Upper lobe of left lung (tissue), 6 donors: ENCODE data around the gene PI4K2B. TPM values are rescaled to one million over a fixed set of nuclear protein-coding genes. Genes with fewer than 3 reads are reported as not detected.
A peak's percentile ranks its signal among the peaks of the same experiment; 100 is the strongest.

Source experiments
- ATAC-seq, 2 donors: fragments of 200-7000 bp; cut with Tn5 transposase; one replicate each; pipeline ENCODE4 v1.9.1; 2022; ENCODE audit warnings: mild to moderate bottlenecking in 2 of 2, moderate library complexity in 2 of 2; ENCODE audit not compliant: low FRiP score in 2 of 2
- DNase-seq, 2 donors: peaks; one replicate each; pipeline ENCODE4 v3.0.0-alpha.2; 2019 to 2020
- H3K27ac ChIP-seq, 4 donors: fragments of 200-600 bp; sonication (generic); one replicate each; pipeline ENCODE4 v1.5.1; 2016 to 2019
- H3K27me3 ChIP-seq, 4 donors: fragments of 200-600 bp; sonication (generic); one replicate each; pipeline ENCODE4 v1.5.1; 2017 to 2019
- H3K36me3 ChIP-seq, 4 donors: fragments of 200-600 bp; sonication (generic); one replicate each; pipeline ENCODE4 v1.5.1; 2016 to 2019
- H3K4me1 ChIP-seq, 4 donors: fragments of 200-600 bp; sonication (generic); one replicate each; pipeline ENCODE4 v1.5.1; 2018 to 2019
- H3K4me3 ChIP-seq, 4 donors: fragments of 200-600 bp; sonication (generic); one replicate each; pipeline ENCODE4 v1.5.1; 2017 to 2019; ENCODE audit warnings: mild to moderate bottlenecking in 2 of 4, moderate library complexity in 1 of 4
- H3K9me3 ChIP-seq, 4 donors: fragments of 200-600 bp; sonication (generic); one replicate each; pipeline ENCODE4 v1.5.1; 2018 to 2019
- CTCF ChIP-seq, 6 experiments: fragments of 450-650 bp in 4 of 6; fragments of 200-600 bp in 2 of 6; sonication (generic) in 2 of 6; IDR thresholded peaks; one replicate each; pipeline ENCODE4 v1.5.1; 2016 to 2019; ENCODE audit warnings: antibody characterized with exemption in 6 of 6
- EP300 ChIP-seq, 4 donors: sonication (generic); formaldehyde crosslinking; IDR thresholded peaks; one replicate each; pipeline ENCODE4 v1.5.1; 2017; ENCODE audit warnings: antibody characterized with exemption in 4 of 4, control low read depth in 2 of 4
- POLR2A ChIP-seq, 4 donors: fragments of 450-650 bp; IDR thresholded peaks; one replicate each; pipeline ENCODE4 v1.5.1; 2016 to 2017; ENCODE audit warnings: antibody characterized with exemption in 4 of 4, mild to moderate bottlenecking in 2 of 4
- POLR2AphosphoS5 ChIP-seq, 2 donors: sonication (generic); formaldehyde crosslinking; IDR thresholded peaks; one replicate each; pipeline ENCODE4 v1.5.1; 2017; ENCODE audit warnings: antibody characterized with exemption in 2 of 2
- WGBS, 2 donors: methylation state at CpG; one replicate each; pipeline ENCODE4 v1.1.5; 2017 to 2018; 5-methylcytosine and 5-hydroxymethylcytosine counted together
- total RNA-seq, 6 donors: library from RNA; depleted of rRNA in 4 of 6; stranded (reverse); fragments of >200 nt in 4 of 6; gene quantifications; one replicate each; pipeline versions ENCODE4 v1.1.0 to v1.2.1, GENCODE V29; 2016 to 2021
- donor health status: DM: no; HTN: no; CAD: no; lungs with moderate emphysema.
- donor health status: DM: no; HTN: yes; CAD: no; lungs with severe emphysema.

Gene PI4K2B
- total RNA-seq, 6 donors from 2014 or later = 17.7 to 54.8 (median 23.7) TPM

- no peak overlapping the region for H3K4me3 ChIP-seq
- H3K9me3 ChIP-seq = no peaks in the 10 kb centered on the region
- H3K27ac ChIP-seq = no peak overlapping the region
- no peak for ATAC-seq
- H3K27me3 ChIP-seq = no peaks in the 10 kb centered on the region
- no peaks in the 10 kb centered on the region for H3K4me1 ChIP-seq
- TF ChIP-seq EP300 (IDR thresholded peaks at IDR 0.05) = no peak
- H3K36me3 ChIP-seq = no peaks in the 10 kb centered on the region
- WGBS, 2 donors = 93 to 100% methylated on average over 1 of the region's 1 CpG
- no peak for DNase-seq
Measured at GRCh38 chr4:25215511-25215910, 18.3 kb upstream of the PI4K2B start.

- no peak for DNase-seq
- Histone ChIP-seq H3K4me3 (no peak overlapping the region), H3K36me3 (no peaks in the 10 kb centered on the region), H3K9me3 (peaks cover 25 to 45% (median 37%) of the 10 kb centered on the region in 4 donors), H3K4me1 (no peaks in the 10 kb centered on the region), H3K27ac (no peak overlapping the region), H3K27me3 (no peaks in the 10 kb centered on the region)
- WGBS, 2 donors = 90 to 100% methylated on average over 1 of the region's 1 CpG
- TF ChIP-seq POLR2AphosphoS5 (IDR thresholded peaks at IDR 0.05) = no peak
- TF ChIP-seq POLR2A (IDR thresholded peaks at IDR 0.05) = no peak
- TF ChIP-seq CTCF (IDR thresholded peaks at IDR 0.05) = no peak
- no peak for TF ChIP-seq EP300 (IDR thresholded peaks at IDR 0.05)
- no peak for ATAC-seq
Measured at GRCh38 chr4:25221377-25221776, 12.5 kb upstream of the PI4K2B start.

- Histone ChIP-seq H3K4me3 (no peak overlapping the region), H3K27ac (no peak overlapping the region), H3K27me3 (no peaks in the 10 kb centered on the region), H3K4me1 (no peaks in the 10 kb centered on the region), H3K36me3 (no peaks in the 10 kb centered on the region), H3K9me3 (peaks cover 25 to 45% (median 37%) of the 10 kb centered on the region in 4 donors)
- TF ChIP-seq POLR2A (IDR thresholded peaks at IDR 0.05) (no peak), EP300 (IDR thresholded peaks at IDR 0.05) (no peak), CTCF (IDR thresholded peaks at IDR 0.05) (no peak), POLR2AphosphoS5 (IDR thresholded peaks at IDR 0.05) (no peak)
- no peak for ATAC-seq
- WGBS, 2 donors = 91% methylated on average over 7 of the region's 7 CpGs
- DNase-seq = no peak
Measured at GRCh38 chr4:25223802-25224375, 9.9 kb upstream of the PI4K2B start.

- TF ChIP-seq CTCF (IDR thresholded peaks at IDR 0.05) (no peak), EP300 (IDR thresholded peaks at IDR 0.05) (no peak), POLR2A (IDR thresholded peaks at IDR 0.05) (no peak), POLR2AphosphoS5 (IDR thresholded peaks at IDR 0.05) (no peak)
- WGBS, 2 donors = 84% methylated on average over 6 of the region's 6 CpGs
- peaks cover 2 to 13% (median 8%) of the 10 kb centered on the region in 4 donors for H3K9me3 ChIP-seq
- DNase-seq (no peak), ATAC-seq (no peak)
- no peaks in the 10 kb centered on the region for H3K27me3 ChIP-seq
- no peak overlapping the region for H3K4me3 ChIP-seq
- no peak overlapping the region for H3K27ac ChIP-seq
- H3K36me3 ChIP-seq = no peaks in the 10 kb centered on the region
- no peaks in the 10 kb centered on the region for H3K4me1 ChIP-seq
Measured at GRCh38 chr4:25229804-25230203, 4.0 kb upstream of the PI4K2B start.

GRCh38 chr4:25233194-25233593 lies 639 bp upstream of the PI4K2B start:
- H3K36me3 ChIP-seq = no peaks in the 10 kb centered on the region
- TF ChIP-seq POLR2AphosphoS5 (IDR thresholded peaks at IDR 0.05) (no peak), POLR2A (IDR thresholded peaks at IDR 0.05) (no peak), CTCF (IDR thresholded peaks at IDR 0.05) (no peak), EP300 (IDR thresholded peaks at IDR 0.05) (no peak)
- H3K4me1 ChIP-seq = peaks cover 12 to 16% (median 14%) of the 10 kb centered on the region in 4 donors
- no peaks in the 10 kb centered on the region for H3K9me3 ChIP-seq
- ATAC-seq (no peak), DNase-seq (no peak)
- H3K4me3 ChIP-seq = peak overlapping the region in 3 of 4 donors; percentile 76 to 92 (median 81)
- H3K27me3 ChIP-seq = no peaks in the 10 kb centered on the region
- H3K27ac ChIP-seq = peak overlapping the region in 3 of 4 donors; percentile 94 to 98 (median 96)
